Hindlimb muscle (tissue), 1 donor: ENCODE data around the gene USF2. TPM values are rescaled to one million over a fixed set of nuclear protein-coding genes. Genes with fewer than 3 reads are reported as not detected.

Experiments
- DNase-seq: peaks from one replicate; pipeline ENCODE4 v3.0.0-alpha.2; 2013
- polyA plus RNA-seq: library from polyadenylated mRNA; unstranded; fragments of 120-200 nt; gene quantifications from one replicate; pipeline ENCODE4 v1.2.1, GENCODE V29; 2013; ENCODE audit not compliant: insufficient read length

USF2 gene
- polyA plus RNA-seq, 1 donor: 119 TPM

DNA sequence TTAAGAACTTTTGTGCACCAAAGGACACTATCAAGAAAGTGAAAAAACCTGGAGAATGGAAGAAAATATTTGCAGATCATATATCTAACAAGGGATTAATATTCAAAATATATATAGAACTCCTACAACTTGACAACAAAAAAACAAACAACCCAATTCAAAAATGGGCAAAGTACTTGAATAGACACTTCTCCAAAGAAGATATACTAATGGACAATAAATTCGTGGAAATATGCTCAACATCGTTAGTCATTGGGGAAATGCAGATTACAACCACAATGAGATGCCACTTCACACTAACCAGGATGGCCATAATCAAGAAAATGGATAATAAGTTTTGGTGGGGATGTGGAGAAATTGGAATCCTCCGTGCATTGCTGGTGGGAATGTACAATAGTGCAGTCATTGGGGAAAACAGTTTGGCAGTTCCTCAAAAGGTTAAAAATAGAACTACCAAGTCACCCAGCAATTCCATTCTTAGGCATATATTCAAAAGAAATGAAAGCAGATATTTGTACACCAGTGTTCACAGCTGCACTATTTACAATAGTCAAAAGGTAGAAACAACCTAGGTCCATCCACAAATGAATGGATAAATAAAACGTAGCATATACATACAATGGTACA, 22.2 kb upstream of the USF2 start:
- no peak for DNase-seq

DNA sequence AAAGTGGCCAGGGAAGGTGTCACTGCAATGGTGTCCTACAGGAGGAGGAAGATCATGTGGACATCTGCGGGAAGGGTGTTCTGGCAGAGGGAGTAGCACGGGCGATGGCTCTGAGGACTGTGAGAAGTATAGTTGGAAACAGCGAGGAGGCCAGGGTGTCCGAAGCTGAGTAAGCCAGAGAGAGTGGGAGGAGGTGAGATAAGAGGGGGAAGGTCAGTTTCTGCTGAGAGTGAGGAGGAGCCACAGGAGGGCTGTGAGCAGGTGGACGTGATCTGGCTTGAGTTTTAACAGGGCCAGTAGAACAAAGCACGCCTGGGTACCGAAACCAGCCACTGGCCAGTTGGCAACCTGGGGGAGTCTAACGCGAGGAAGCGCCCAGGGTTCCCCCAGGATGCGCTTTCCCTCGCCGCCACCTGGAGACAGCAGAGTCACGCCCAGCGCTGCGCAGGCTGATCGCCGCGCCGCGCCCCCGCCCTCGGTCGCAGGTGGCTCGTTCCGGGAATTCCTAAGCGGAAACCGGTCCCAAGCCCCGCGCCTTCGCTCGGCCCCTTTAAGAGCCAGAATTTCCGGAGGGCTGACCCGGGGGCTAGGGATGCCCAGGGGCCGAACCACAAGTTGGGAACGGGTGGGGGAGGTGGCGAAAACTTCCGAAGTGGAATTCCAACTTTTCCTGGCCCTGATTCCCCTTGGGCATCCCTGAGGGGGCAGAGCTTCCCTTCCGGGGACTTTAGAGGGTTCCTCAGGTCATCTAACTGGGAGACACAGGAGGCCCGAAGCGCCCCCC, 21.0 kb upstream of the USF2 start:
- no peak for DNase-seq

GRCh38 chr19:35248310-35249145, 20.2 kb upstream of the USF2 start, which contains the start of gene LSR:
Gene LSR, plus strand, starts transcription at chr19:35249002. Its CDS starts 21 bp downstream, at chr19:35249023.
- DNase-seq: no peak

DNA sequence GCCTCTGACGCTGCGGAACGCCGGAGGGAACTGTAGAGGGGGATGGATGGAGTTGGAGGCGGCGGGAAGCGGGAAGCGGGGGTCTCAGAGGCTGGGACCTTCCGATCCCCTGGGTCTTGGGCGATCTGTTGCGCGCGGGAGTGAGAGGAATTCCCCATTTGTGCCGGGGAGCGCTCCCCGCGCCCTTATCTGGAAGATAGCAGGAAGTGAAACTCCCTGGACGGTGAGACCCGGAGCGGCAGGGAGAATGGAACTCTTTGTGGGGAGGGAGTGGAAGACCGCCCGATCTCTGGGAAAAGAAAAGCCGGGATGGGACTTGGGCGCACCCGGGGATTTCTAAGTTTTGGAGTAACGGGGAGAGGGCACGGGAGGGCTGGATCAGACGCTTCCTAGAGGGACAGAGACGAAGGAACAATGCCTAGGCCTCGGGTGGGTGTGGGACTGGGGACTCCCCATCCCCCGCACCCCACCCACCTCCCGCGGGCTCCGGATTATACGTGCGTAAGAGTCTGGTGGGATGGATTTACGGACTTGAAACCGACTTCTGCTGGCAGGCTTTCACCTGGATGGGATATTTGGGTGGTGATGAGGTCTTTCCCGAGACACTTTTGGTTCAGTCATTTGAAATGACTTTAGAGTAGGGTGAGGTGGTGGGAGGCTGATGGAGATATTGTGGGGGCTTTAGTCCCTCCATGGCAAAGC, 19.5 kb upstream of the USF2 start:
- DNase-seq: no peak

GRCh38 chr19:35249848-35250711, 18.7 kb upstream of the USF2 start:
- DNase-seq: no peak

GRCh38 chr19:35251456-35251855, 17.3 kb upstream of the USF2 start:
- no peak for DNase-seq

DNA sequence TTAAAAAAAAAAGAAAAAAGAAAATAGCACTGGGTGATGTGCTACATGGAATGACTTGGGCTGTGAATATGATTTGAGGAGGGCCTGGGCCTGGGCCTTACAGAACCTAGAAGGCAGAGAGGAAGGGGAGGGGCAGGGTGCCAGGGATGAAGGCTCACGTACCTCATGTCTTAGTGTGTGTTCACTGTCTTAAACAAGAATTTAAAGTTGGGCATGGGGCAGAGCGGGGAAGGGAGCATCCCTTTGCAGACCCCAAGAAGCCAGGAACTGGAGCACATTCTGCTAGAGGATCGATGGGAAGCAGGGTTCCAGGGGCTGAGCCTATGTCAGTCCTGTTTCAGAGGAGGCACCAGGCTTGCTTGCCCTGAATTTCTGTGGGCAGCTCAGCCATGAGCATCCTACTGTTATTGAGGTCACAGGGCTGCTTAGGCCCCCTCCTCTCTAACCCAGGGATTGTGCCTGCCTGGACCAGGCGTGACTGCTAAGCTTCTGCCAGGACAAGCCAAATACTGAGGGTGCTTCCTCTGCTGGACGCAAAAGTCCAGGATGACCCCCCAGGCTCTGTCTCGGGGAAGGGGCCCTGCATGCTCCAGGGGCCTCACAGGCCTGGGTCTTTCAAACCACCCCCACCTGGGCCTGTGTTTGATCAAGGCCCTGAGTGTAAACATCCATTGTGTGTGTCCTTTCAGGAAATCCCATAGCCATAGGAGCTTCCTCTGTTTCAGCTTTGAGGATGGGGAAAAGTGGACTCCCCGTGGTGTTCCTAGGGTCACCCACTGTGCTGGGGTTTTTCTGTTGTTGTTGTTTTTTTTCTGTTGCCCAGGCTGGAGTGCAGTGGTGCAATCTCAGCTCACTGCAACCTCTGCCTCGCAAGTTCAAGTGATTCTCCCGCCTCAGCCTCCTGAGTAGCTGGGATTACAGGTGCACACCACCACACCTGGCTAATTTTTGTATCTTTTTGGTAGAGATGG, 15.2 kb upstream of the USF2 start:
- DNase-seq: no peak

DNA sequence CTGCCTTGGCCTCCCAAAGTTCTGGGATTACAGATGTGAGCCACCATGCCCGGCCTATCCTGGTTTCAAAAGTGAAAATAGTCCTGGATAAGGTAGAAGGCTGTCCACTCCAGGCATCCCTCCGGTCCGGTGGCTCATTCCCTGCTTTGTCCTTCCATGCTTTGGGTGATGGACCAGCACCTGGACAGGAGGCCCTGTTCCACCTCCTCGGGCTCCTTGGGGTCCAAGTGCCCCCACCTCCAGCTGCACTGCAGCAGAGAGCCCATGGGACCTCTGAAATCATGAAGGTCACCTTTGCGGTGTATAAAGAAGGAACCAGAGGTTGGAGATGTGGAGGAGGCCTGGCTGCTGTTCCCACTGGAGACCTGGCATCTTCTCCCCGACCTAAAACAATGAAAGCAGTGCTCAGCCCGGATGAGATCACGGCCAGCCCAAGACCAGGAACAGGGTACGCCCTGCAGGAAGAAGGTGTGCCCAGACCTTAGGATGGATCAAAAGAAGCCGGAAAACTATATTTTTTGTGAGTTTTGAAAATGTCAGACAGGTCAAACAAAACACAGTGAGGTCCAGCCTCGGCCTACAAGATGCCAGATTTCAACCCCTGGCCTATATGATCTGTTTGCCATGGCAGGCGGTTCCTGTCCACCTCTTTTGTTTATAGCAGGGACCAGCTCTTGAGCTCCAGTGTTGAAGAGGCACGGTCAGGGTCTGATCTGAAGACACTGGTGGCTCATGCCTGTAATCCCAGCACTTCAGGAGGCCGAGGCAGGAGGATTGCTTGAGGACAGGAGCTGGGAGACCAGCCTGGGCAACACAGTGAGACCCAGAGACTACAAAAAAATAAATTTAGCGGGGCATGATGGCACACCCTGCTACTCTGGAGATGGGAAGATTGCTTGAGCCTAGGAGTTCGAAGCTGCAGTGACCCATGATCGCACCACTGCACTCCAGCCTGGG, 14.1 kb upstream of the USF2 start:
- no peak for DNase-seq

DNA sequence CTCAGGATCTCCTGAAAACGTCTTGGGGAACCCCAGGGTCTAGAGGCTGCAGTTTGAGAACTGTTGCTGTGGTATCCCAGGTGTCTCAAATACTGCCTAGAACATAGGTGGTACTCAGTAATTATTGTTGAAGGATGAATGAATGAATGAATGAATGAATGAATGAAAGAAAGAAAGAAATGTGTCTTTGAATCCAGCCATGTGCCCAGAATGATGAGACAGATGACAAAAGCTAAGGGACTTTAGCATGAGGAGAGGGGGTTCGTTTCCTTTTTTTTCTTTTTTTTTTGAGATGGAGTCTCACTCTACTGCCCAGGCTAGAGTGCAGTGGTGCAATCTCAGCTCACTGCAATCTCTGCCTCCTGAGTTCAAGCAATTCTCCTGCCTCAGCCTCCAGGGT, 12.2 kb upstream of the USF2 start:
- DNase-seq: no peak

GRCh38 chr19:35257113-35257461, 11.7 kb upstream of the USF2 start:
- no peak for DNase-seq

DNA sequence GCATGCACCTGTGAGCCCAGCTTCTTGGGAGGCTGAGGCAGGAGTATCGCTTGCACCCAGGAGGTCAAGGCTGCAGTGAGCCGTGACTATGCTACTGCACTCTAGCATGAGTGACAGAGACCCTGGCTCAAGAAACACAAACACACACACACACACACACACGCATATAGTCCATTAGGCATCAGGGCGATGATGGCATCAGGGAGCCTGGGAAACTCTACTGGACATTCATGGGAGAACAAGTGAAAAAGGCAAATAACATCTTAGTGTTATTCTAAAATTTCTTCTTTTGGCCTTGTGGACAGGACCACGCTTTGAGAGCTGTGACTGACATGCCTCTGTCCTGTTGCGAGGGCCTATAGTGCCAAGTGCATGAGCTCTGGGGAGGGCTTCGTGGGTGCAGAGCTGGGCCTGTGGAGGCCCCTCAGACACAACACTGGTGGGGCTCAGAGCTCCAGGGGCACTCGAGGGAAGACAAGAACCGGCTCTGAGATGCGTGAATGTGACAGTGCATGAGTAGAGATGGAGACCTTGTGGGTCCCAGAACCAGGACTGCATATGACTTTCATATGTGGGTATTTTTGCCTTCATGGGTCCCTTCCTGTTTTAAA, 8.0 kb upstream of the USF2 start:
- no peak for DNase-seq

- no peak for DNase-seq
These were observed 7.2 kb upstream of the USF2 start for GRCh38 chr19:35261356-35262100.

GRCh38 chr19:35262101-35262761, 6.5 kb upstream of the USF2 start:
- DNase-seq: no peak

- DNase-seq: no peak
These were observed 4.3 kb upstream of the USF2 start for GRCh38 chr19:35264268-35265125.

DNA sequence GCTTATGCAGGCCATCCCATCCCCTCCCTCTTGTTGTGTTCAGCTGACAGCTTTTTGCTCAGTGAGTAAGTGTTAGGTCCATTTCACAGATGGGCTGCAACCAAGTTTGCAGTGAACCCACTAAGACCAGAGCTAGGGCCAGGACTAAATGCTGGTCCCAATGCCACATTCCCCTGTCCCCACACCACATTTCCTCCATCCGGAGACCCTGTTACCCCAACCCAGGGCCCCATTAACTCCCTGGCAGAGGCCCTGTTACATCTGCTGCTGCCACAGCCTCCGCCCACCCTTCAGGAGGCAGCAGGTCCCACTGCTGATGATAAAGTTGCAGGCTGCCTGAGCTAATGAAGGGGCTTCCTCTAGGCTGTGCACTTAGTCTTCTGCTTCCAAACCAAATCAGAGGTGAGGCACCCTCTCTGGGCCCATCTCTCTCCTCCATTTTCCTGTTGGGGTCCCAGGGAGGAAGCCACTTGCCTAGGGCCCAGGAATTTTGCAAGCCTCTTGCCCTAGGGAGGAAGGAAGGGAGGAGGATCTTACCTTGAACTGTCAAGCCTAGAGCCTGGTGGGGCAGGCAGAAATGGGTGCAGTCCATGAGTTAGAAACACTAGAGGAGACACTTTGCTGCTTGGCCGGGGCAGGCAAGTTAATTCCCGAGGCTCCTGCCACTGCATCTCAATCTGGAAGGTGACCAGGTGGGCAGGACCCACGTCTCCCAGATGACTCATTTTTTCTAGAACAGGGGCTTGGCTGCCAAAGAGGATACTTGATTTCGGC, 3.4 kb upstream of the USF2 start:
- DNase-seq: no peak
